Esophagus squamous epithelium (tissue), 5 donors: ENCODE measurements around the gene ARHGEF1. TPM values are rescaled to one million over a fixed set of nuclear protein-coding genes. Genes with fewer than 3 reads are reported as not detected.

ENCODE experiments used
- DNase-seq: peaks from one replicate; lab custom pipeline; 2025; lab: John Stamatoyannopoulos, UW
- H3K27ac ChIP-seq, 4 donors: fragments of 200-600 bp; sonication (generic); one replicate each; pipeline ENCODE4 v1.5.1; 2016 to 2019; ENCODE audit warnings: mild to moderate bottlenecking in 1 of 4
- H3K27me3 ChIP-seq, 4 donors: fragments of 200-600 bp; sonication (generic); 1 replicate in 3 of 4; 2 replicates in 1 of 4; pipeline versions ENCODE4 v1.5.1 to v1.6.0; 2017 to 2021; ENCODE audit warnings: antibody characterized with exemption in 1 of 4
- H3K36me3 ChIP-seq, 3 donors: fragments of 200-600 bp; sonication (generic); one replicate each; pipeline ENCODE4 v1.5.1; 2016 to 2019
- H3K4me1 ChIP-seq, 3 donors: fragments of 200-600 bp; sonication (generic); one replicate each; pipeline ENCODE4 v1.5.1; 2017 to 2019
- H3K4me3 ChIP-seq, 4 donors: fragments of 200-600 bp; sonication (generic); 1 replicate in 3 of 4; 2 replicates in 1 of 4; pipeline ENCODE4 v1.5.1; 2016 to 2019; ENCODE audit warnings: mild to moderate bottlenecking in 2 of 4, moderate library complexity in 1 of 4
- H3K9me3 ChIP-seq, 3 donors: fragments of 200-600 bp; sonication (generic); one replicate each; pipeline ENCODE4 v1.5.1; 2016 to 2019
- CTCF ChIP-seq, 6 experiments: fragments of 450-650 bp in 4 of 6; fragments of 200-600 bp in 2 of 6; sonication (generic) in 2 of 6; IDR thresholded peaks; one replicate each; pipeline ENCODE4 v1.5.1; 2016 to 2019; ENCODE audit warnings: antibody characterized with exemption in 6 of 6, mild to moderate bottlenecking in 4 of 6, moderate library complexity in 4 of 6
- POLR2A ChIP-seq, 4 donors: fragments of 450-650 bp; IDR thresholded peaks; one replicate each; pipeline ENCODE4 v1.6.1; 2017; ENCODE audit warnings: antibody characterized with exemption in 4 of 4, mild to moderate bottlenecking in 4 of 4, moderate library complexity in 3 of 4
- WGBS, 2 donors: methylation state at CpG; one replicate each; pipeline ENCODE4 v1.1.5; 2018; 5-methylcytosine and 5-hydroxymethylcytosine counted together
- intact Hi-C: fragments of 100-400 bp; cut with DNase I; formaldehyde crosslinking; loops from one replicate; pipeline ENCODE4 v1.15.0; 2022
- total RNA-seq, 4 donors: library from RNA; depleted of rRNA; stranded (reverse); fragments of >200 nt; gene quantifications; one replicate each; pipeline ENCODE4 v1.1.0, GENCODE V29; 2016
- donor health status: DM: yes; HTN: yes; CAD: no.

ARHGEF1 gene
- total RNA-seq, 4 donors from 2014 or later = 31.0 to 59.5 (median 56.2) TPM

- intact Hi-C loops = no loop called here
- peaks cover 0 to 13% (median 5%) of the 10 kb centered on the region in 3 donors for H3K4me1 ChIP-seq
- H3K27ac ChIP-seq = no peak overlapping the region
- WGBS, 2 donors = 82 to 91% methylated on average over 1 of the region's 9 CpGs
- TF ChIP-seq POLR2A (IDR thresholded peaks at IDR 0.05) = no peak
- no peak for TF ChIP-seq CTCF (IDR thresholded peaks at IDR 0.05)
- DNase-seq = no peak
- no peak overlapping the region for H3K4me3 ChIP-seq
- H3K9me3 ChIP-seq = no peaks in the 10 kb centered on the region
- H3K36me3 ChIP-seq = peaks cover 32 to 71% (median 39%) of the 10 kb centered on the region in 3 donors
- peaks cover 0 to 18% (median 0%) of the 10 kb centered on the region in 4 donors for H3K27me3 ChIP-seq
These were observed 23.3 kb downstream of the ARHGEF1 start for GRCh38 chr19:41906271-41906670.

- TF ChIP-seq CTCF (IDR thresholded peaks at IDR 0.05) (no peak), POLR2A (IDR thresholded peaks at IDR 0.05) (no peak)
- intact Hi-C loops = no loop called here
- H3K36me3 ChIP-seq = peaks cover 26 to 63% (median 31%) of the 10 kb centered on the region in 3 donors
These were observed 24.1 kb downstream of the ARHGEF1 start for GRCh38 chr19:41906916-41907680.

GRCh38 chr19:41907994-41908615, 25.1 kb downstream of the ARHGEF1 start:
- no peak for DNase-seq
- TF ChIP-seq CTCF (IDR thresholded peaks at IDR 0.05) (no peak), POLR2A (IDR thresholded peaks at IDR 0.05) (no peak)
- no peak overlapping the region for H3K27ac ChIP-seq
- H3K27me3 ChIP-seq = peaks cover 2 to 37% (median 7%) of the 10 kb centered on the region in 4 donors
- no peaks in the 10 kb centered on the region for H3K9me3 ChIP-seq
- H3K4me3 ChIP-seq = no peak overlapping the region
- 80% methylated on average over 1 of the region's 25 CpGs; no CpG with 5 or more reads in 1 of the 2 donors for WGBS, 2 donors
- peaks cover 0 to 18% (median 5%) of the 10 kb centered on the region in 3 donors for H3K4me1 ChIP-seq
- peaks cover 19 to 53% (median 21%) of the 10 kb centered on the region in 3 donors for H3K36me3 ChIP-seq
- intact Hi-C loops = no loop called here

More at GRCh38 chr19:41906916-41907680, 24.1 kb downstream of the ARHGEF1 start:
- Histone ChIP-seq H3K4me1 (peaks cover 0 to 13% (median 5%) of the 10 kb centered on the region in 3 donors), H3K9me3 (no peaks in the 10 kb centered on the region), H3K27ac (no peak overlapping the region), H3K4me3 (no peak overlapping the region), H3K27me3 (peaks cover 0 to 27% (median under 1%) of the 10 kb centered on the region in 4 donors)
- DNase-seq = no peak
- 72 to 83% methylated on average over 17 to 20 of the region's 21 CpGs for WGBS, 2 donors

GRCh38 chr19:41908724-41909464, 25.9 kb downstream of the ARHGEF1 start:
- WGBS, 2 donors = 68 to 73% methylated on average over 3 to 6 of the region's 11 CpGs
- no peaks in the 10 kb centered on the region for H3K9me3 ChIP-seq
- no peak overlapping the region for H3K27ac ChIP-seq
- no peak overlapping the region for H3K4me3 ChIP-seq
- intact Hi-C loops = no loop called here
- TF ChIP-seq POLR2A (IDR thresholded peaks at IDR 0.05) (no peak), CTCF (IDR thresholded peaks at IDR 0.05) (no peak)
- no peak for DNase-seq
- H3K4me1 ChIP-seq = peaks cover 0 to 22% (median 5%) of the 10 kb centered on the region in 3 donors
- H3K36me3 ChIP-seq = peaks cover 11 to 45% (median 13%) of the 10 kb centered on the region in 3 donors
- H3K27me3 ChIP-seq = peaks cover 5 to 45% (median 14%) of the 10 kb centered on the region in 4 donors
